Calu3 (cell line): ENCODE measurements around the gene TNP1. TPM values are rescaled to one million over a fixed set of nuclear protein-coding genes. Genes with fewer than 3 reads are reported as not detected.

Experiments used
- BruUV-seq: library from RNA; stranded (reverse); fragments of 400-500 nt; replicated peaks from 2 replicates; lab custom pipeline; 2021; lab: Mats Ljungman, UMichigan
- CTCF ChIA-PET: fragments of 300-600 bp; sonication (Branson Sonifier 250); formaldehyde crosslinking; loops from one replicate; lab custom pipeline; 2022; ENCODE audit warnings: antibody characterized with exemption; lab: Charles Lee
- DNase-seq: peaks from one replicate; pipeline ENCODE4 v3.0.0; 2022
- H3K27ac Mint-ChIP-seq: one replicate; pipeline ENCODE4 v1.8.0; 2022; ENCODE audit warnings: mixed read lengths; ENCODE audit not compliant: unreplicated experiment
- H3K27me3 Mint-ChIP-seq: one replicate; pipeline ENCODE4 v1.8.0; 2022; ENCODE audit warnings: mixed read lengths; ENCODE audit not compliant: unreplicated experiment
- H3K36me3 Mint-ChIP-seq: one replicate; pipeline ENCODE4 v1.8.0; 2022; ENCODE audit warnings: mild to moderate bottlenecking, moderate library complexity, mixed read lengths; ENCODE audit not compliant: insufficient read depth, unreplicated experiment
- H3K4me1 Mint-ChIP-seq: one replicate; pipeline ENCODE4 v1.8.0; 2022; ENCODE audit warnings: mild to moderate bottlenecking, low read depth, mixed read lengths; ENCODE audit not compliant: unreplicated experiment
- H3K4me3 Mint-ChIP-seq: one replicate; pipeline ENCODE4 v1.8.0; 2022; ENCODE audit warnings: mild to moderate bottlenecking, low read depth, moderate library complexity, mixed read lengths; ENCODE audit not compliant: unreplicated experiment
- H3K9me3 Mint-ChIP-seq: one replicate; pipeline ENCODE4 v1.8.0; 2022; ENCODE audit warnings: low read depth, mixed read lengths; ENCODE audit not compliant: unreplicated experiment
- CTCF ChIP-seq: fragments of 200-600 bp; IDR thresholded peaks from one replicate; pipeline ENCODE4 v1.8.0; 2022; ENCODE audit warnings: antibody characterized with exemption; ENCODE audit not compliant: unreplicated experiment
- intact Hi-C: fragments of 100-400 bp; cut with micrococcal nuclease; formaldehyde crosslinking; loops from one replicate; pipeline ENCODE4 v1.10.0; 2022; ENCODE audit not compliant: unreplicated experiment
- total RNA-seq: library from RNA; stranded (reverse); gene quantifications from 2 replicates; pipeline ENCODE4 v1.2.3, GENCODE V29; 2022

The TNP1 gene
- total RNA-seq, 1 experiment from 2014 or later: not detected

GRCh38 chr2:216845426-216845825 is 14.4 kb downstream of the TNP1 start:
- CTCF ChIA-PET: no interaction called here
- intact Hi-C loops: no loop called here
- no peak overlapping the region for H3K27ac Mint-ChIP-seq
- no peak for DNase-seq
- no peaks in the 10 kb centered on the region for H3K36me3 Mint-ChIP-seq
- no peak for TF ChIP-seq CTCF
- no peak overlapping the region for H3K4me3 Mint-ChIP-seq
- peaks cover 2% of the 10 kb centered on the region for H3K9me3 Mint-ChIP-seq
- H3K27me3 Mint-ChIP-seq: no peaks in the 10 kb centered on the region
- H3K4me1 Mint-ChIP-seq: peaks cover 15% of the 10 kb centered on the region
- BruUV-seq: no TSS peak

- TF ChIP-seq CTCF: no peak
- CTCF ChIA-PET: no interaction called here
- no peaks in the 10 kb centered on the region for H3K36me3 Mint-ChIP-seq
- H3K9me3 Mint-ChIP-seq: peaks cover 4% of the 10 kb centered on the region
- H3K4me1 Mint-ChIP-seq: no peaks in the 10 kb centered on the region
- BruUV-seq: no TSS peak
- intact Hi-C loops: no loop called here
- H3K27me3 Mint-ChIP-seq: peaks cover 17% of the 10 kb centered on the region
- H3K27ac Mint-ChIP-seq: no peak overlapping the region
- H3K4me3 Mint-ChIP-seq: no peak overlapping the region
- no peak for DNase-seq
Measured at GRCh38 chr2:216842636-216843035, 17.2 kb downstream of the TNP1 start.

GRCh38 chr2:216839688-216840087 is 20.2 kb downstream of the TNP1 start:
- Mint-ChIP-seq H3K4me3 (no peak overlapping the region), H3K27ac (no peak overlapping the region), H3K36me3 (no peaks in the 10 kb centered on the region), H3K9me3 (peaks cover 2% of the 10 kb centered on the region), H3K27me3 (peaks cover 31% of the 10 kb centered on the region), H3K4me1 (no peaks in the 10 kb centered on the region)
- no TSS peak for BruUV-seq
- no peak for DNase-seq
- intact Hi-C loops: no loop called here
- no peak for TF ChIP-seq CTCF
- CTCF ChIA-PET: no interaction called here

- no peak for TF ChIP-seq CTCF
- H3K27ac Mint-ChIP-seq: no peak overlapping the region
- no peak for DNase-seq
- CTCF ChIA-PET: no interaction called here
- H3K36me3 Mint-ChIP-seq: no peaks in the 10 kb centered on the region
- H3K27me3 Mint-ChIP-seq: peaks cover 31% of the 10 kb centered on the region
- BruUV-seq: no TSS peak
- no peak overlapping the region for H3K4me3 Mint-ChIP-seq
- intact Hi-C loops: no loop called here
- H3K9me3 Mint-ChIP-seq: peaks cover 2% of the 10 kb centered on the region
- H3K4me1 Mint-ChIP-seq: no peaks in the 10 kb centered on the region
Measured at GRCh38 chr2:216838151-216838550, 21.7 kb downstream of the TNP1 start.

GRCh38 chr2:216837740-216838139 is 22.1 kb downstream of the TNP1 start:
- Mint-ChIP-seq H3K4me3 (no peak overlapping the region), H3K36me3 (no peaks in the 10 kb centered on the region), H3K4me1 (no peaks in the 10 kb centered on the region), H3K27ac (no peak overlapping the region), H3K9me3 (peaks cover 2% of the 10 kb centered on the region), H3K27me3 (peaks cover 31% of the 10 kb centered on the region)
- DNase-seq: no peak
- BruUV-seq: no TSS peak
- TF ChIP-seq CTCF: no peak
- intact Hi-C loops: no loop called here
- CTCF ChIA-PET: no interaction called here
